MM.1S (cell line): ENCODE measurements around the gene CCDC146.

ENCODE experiments used
- DNase-seq: peaks from one replicate; pipeline ENCODE4 v3.0.0-alpha.2; 2015
- H2AFZ ChIP-seq: fragments of 300-600 bp; sonication (generic); 2 replicates; pipeline ENCODE4 v1.6.0; 2016; ENCODE audit warnings: antibody characterized with exemption, low read length
- H3F3A ChIP-seq: fragments of 300-600 bp; sonication (generic); 2 replicates; pipeline ENCODE4 v1.6.1; 2016; ENCODE audit warnings: mild to moderate bottlenecking, antibody characterized with exemption, low read length, moderate library complexity, mixed read lengths; ENCODE audit not compliant: insufficient read depth
- H3K27ac ChIP-seq: fragments of 300-600 bp; sonication (generic); 2 replicates; pipeline ENCODE4 v1.5.1; 2016; ENCODE audit warnings: mild to moderate bottlenecking, low read length
- H3K27me3 ChIP-seq: fragments of 300-600 bp; sonication (generic); replicated peaks from 2 replicates; pipeline ENCODE4 v1.6.0; 2016; ENCODE audit warnings: low read length; ENCODE audit not compliant: insufficient read depth
- H3K36me3 ChIP-seq: fragments of 300-600 bp; sonication (generic); replicated peaks from 2 replicates; pipeline ENCODE4 v1.6.1; 2016; ENCODE audit warnings: mild to moderate bottlenecking, low read length, mixed read lengths; ENCODE audit not compliant: insufficient read depth
- H3K4me1 ChIP-seq: fragments of 300-600 bp; sonication (generic); 2 replicates; pipeline ENCODE4 v1.6.1; 2016; ENCODE audit warnings: low read length, mixed read lengths
- H3K4me2 ChIP-seq: fragments of 300-600 bp; sonication (generic); 2 replicates; pipeline ENCODE4 v1.6.0; 2016; ENCODE audit warnings: low read depth, low read length
- H3K4me3 ChIP-seq: fragments of 300-600 bp; sonication (generic); 2 replicates; pipeline ENCODE4 v1.5.1; 2016; ENCODE audit warnings: low read length, mixed read lengths
- H3K79me2 ChIP-seq: fragments of 300-600 bp; sonication (generic); 2 replicates; pipeline ENCODE4 v1.6.1; 2016; ENCODE audit warnings: mixed run types, low read length, mixed read lengths
- H3K9ac ChIP-seq: fragments of 300-600 bp; sonication (generic); 2 replicates; pipeline ENCODE4 v1.6.1; 2016; ENCODE audit warnings: low read length, mixed read lengths
- H3K9me2 ChIP-seq: fragments of 300-600 bp; sonication (generic); replicated peaks from 2 replicates; pipeline ENCODE4 v1.6.1; 2016; ENCODE audit warnings: mild to moderate bottlenecking, low read length, mixed read lengths; ENCODE audit not compliant: insufficient read depth
- H3K9me3 ChIP-seq: fragments of 300-600 bp; sonication (generic); replicated peaks from 2 replicates; pipeline ENCODE4 v1.6.1; 2016; ENCODE audit warnings: mild to moderate bottlenecking, low read length, mixed read lengths; ENCODE audit not compliant: insufficient read depth
- H4K20me1 ChIP-seq: fragments of 300-600 bp; sonication (generic); 2 replicates; pipeline ENCODE4 v1.6.1; 2016; ENCODE audit warnings: mild to moderate bottlenecking, low read length, moderate library complexity, mixed read lengths; ENCODE audit not compliant: insufficient read depth
- CTCF ChIP-seq: fragments of 300-600 bp; sonication (generic); IDR thresholded peaks from 2 replicates; pipeline ENCODE4 v1.5.1; 2016; ENCODE audit warnings: antibody characterized with exemption, low read length, mixed read lengths
- EZH2 ChIP-seq: fragments of 300-600 bp; sonication (generic); optimal IDR thresholded peaks from 2 replicates; pipeline ENCODE3; 2017; ENCODE audit warnings: low read depth, mild to moderate bottlenecking, antibody characterized with exemption, low read length, mixed read lengths
- EZH2phosphoT487 ChIP-seq: fragments of 300-600 bp; sonication (generic); IDR thresholded peaks from 2 replicates; pipeline ENCODE4 v1.6.1; 2018; ENCODE audit warnings: antibody characterized with exemption, low read length

CCDC146 gene

GRCh38 chr7:77202481-77202976, 80.1 kb downstream of the CCDC146 start:
- Histone ChIP-seq H3K79me2 (no peaks in the 10 kb centered on the region), H3K9ac (peak overlapping the region; percentile 31; the same call in 1 of the 2 replicates), H3K9me2 (no peaks in the 10 kb centered on the region), H4K20me1 (no peaks in the 10 kb centered on the region), H3K4me2 (peak overlapping the region; percentile 85), H2AFZ (peak overlapping the region; percentile 70), H3K27me3 (no peaks in the 10 kb centered on the region), H3F3A (peaks cover 40% of the 10 kb centered on the region), H3K27ac (peak overlapping the region; percentile 72; the same call in 1 of the 2 replicates), H3K4me1 (peaks cover 46% of the 10 kb centered on the region), H3K36me3 (no peaks in the 10 kb centered on the region), H3K4me3 (peak overlapping the region; percentile 38), H3K9me3 (no peaks in the 10 kb centered on the region)
- peak; percentile 83 for DNase-seq
- TF ChIP-seq CTCF (no peak; the same call in 1 of the 2 replicates), EZH2 (no peak), EZH2phosphoT487 (no peak)

GRCh38 chr7:77205706-77206105, 83.3 kb downstream of the CCDC146 start:
- Histone ChIP-seq H3K9me2 (no peaks in the 10 kb centered on the region), H3K9ac (no peak overlapping the region), H3K4me2 (no peak overlapping the region), H3K4me3 (no peak overlapping the region), H3K36me3 (no peaks in the 10 kb centered on the region), H3F3A (peaks cover 25% of the 10 kb centered on the region), H3K9me3 (no peaks in the 10 kb centered on the region), H3K27me3 (no peaks in the 10 kb centered on the region), H3K4me1 (peaks cover 28% of the 10 kb centered on the region), H4K20me1 (no peaks in the 10 kb centered on the region), H3K27ac (no peak overlapping the region), H3K79me2 (no peaks in the 10 kb centered on the region), H2AFZ (no peak overlapping the region)
- no peak for DNase-seq
- TF ChIP-seq EZH2phosphoT487 (no peak), CTCF (no peak), EZH2 (no peak)

- TF ChIP-seq CTCF = no peak
- no peak for TF ChIP-seq EZH2
- no peak for TF ChIP-seq EZH2phosphoT487
- H2AFZ ChIP-seq = no peak overlapping the region
- no peaks in the 10 kb centered on the region for H3K27me3 ChIP-seq
- H4K20me1 ChIP-seq = no peaks in the 10 kb centered on the region
- no peaks in the 10 kb centered on the region for H3K9me2 ChIP-seq
- no peaks in the 10 kb centered on the region for H3K9me3 ChIP-seq
- no peaks in the 10 kb centered on the region for H3K36me3 ChIP-seq
- no peak overlapping the region for H3K4me2 ChIP-seq
- H3K4me1 ChIP-seq = peaks cover 6% of the 10 kb centered on the region
- no peak overlapping the region for H3K27ac ChIP-seq
- DNase-seq = no peak
- H3K9ac ChIP-seq = no peak overlapping the region
- no peak overlapping the region for H3K4me3 ChIP-seq
- peaks cover 4% of the 10 kb centered on the region for H3F3A ChIP-seq
- no peaks in the 10 kb centered on the region for H3K79me2 ChIP-seq
Observed at GRCh38 chr7:77208416-77208815, 86.0 kb downstream of the CCDC146 start.
